OCI-LY1 (cell line): ENCODE measurements around the gene RPLP2.

ENCODE experiments used
- EZH2 ChIP-seq: fragments of 200-600 bp; sonication (generic), shearing (Covaris generic); IDR thresholded peaks from 2 replicates; pipeline ENCODE4 v1.8.0; 2017; ENCODE audit warnings: borderline replicate concordance, mixed run types, mild to moderate bottlenecking, antibody characterized with exemption, low read length, moderate library complexity, mixed read lengths
- TF ChIP-seq, protein P1 (sequence below): fragments of 200-600 bp; sonication (generic), shearing (Covaris generic); IDR thresholded peaks from 2 replicates; pipeline ENCODE4 v1.5.1; 2017; ENCODE audit warnings: mild to moderate bottlenecking, antibody characterized with exemption, low read length, moderate library complexity, mixed read lengths

- TF ChIP-seq, protein P1, sequence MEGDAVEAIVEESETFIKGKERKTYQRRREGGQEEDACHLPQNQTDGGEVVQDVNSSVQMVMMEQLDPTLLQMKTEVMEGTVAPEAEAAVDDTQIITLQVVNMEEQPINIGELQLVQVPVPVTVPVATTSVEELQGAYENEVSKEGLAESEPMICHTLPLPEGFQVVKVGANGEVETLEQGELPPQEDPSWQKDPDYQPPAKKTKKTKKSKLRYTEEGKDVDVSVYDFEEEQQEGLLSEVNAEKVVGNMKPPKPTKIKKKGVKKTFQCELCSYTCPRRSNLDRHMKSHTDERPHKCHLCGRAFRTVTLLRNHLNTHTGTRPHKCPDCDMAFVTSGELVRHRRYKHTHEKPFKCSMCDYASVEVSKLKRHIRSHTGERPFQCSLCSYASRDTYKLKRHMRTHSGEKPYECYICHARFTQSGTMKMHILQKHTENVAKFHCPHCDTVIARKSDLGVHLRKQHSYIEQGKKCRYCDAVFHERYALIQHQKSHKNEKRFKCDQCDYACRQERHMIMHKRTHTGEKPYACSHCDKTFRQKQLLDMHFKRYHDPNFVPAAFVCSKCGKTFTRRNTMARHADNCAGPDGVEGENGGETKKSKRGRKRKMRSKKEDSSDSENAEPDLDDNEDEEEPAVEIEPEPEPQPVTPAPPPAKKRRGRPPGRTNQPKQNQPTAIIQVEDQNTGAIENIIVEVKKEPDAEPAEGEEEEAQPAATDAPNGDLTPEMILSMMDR, result no peak
- no peak for TF ChIP-seq EZH2
Observed at GRCh38 chr11:773830-774229, 35.9 kb upstream of the RPLP2 start.
